ENCODE data around the gene LHX3.

LHX3 gene

GRCh38 chr9:136204838-136205706 is at the start of gene LHX3:
Gene LHX3 (minus strand): TSS chr9:136205128. CDS start chr9:136205012, 116 bp downstream.
- Mint-ChIP-seq H3K4me3 (no peak within 1 kb of the TSS), H3K4me1 (no peaks in the 10 kb centered on the region), H3K27me3 (peaks cover 65% of the 10 kb centered on the region), H3K27ac (no peak within 1 kb of the TSS), H3K36me3 (peaks cover 2% of the 10 kb centered on the region), H3K9me3 (no peaks in the 10 kb centered on the region)
- DNase-seq: peak; percentile 57
- CTCF ChIA-PET: interaction anchor here (1.2 to 1.3 kb wide), 2 partner anchors 11 to 78 kb away, joined by 3 read pairs; no protein-coding TSS in a partner anchor

DNA sequence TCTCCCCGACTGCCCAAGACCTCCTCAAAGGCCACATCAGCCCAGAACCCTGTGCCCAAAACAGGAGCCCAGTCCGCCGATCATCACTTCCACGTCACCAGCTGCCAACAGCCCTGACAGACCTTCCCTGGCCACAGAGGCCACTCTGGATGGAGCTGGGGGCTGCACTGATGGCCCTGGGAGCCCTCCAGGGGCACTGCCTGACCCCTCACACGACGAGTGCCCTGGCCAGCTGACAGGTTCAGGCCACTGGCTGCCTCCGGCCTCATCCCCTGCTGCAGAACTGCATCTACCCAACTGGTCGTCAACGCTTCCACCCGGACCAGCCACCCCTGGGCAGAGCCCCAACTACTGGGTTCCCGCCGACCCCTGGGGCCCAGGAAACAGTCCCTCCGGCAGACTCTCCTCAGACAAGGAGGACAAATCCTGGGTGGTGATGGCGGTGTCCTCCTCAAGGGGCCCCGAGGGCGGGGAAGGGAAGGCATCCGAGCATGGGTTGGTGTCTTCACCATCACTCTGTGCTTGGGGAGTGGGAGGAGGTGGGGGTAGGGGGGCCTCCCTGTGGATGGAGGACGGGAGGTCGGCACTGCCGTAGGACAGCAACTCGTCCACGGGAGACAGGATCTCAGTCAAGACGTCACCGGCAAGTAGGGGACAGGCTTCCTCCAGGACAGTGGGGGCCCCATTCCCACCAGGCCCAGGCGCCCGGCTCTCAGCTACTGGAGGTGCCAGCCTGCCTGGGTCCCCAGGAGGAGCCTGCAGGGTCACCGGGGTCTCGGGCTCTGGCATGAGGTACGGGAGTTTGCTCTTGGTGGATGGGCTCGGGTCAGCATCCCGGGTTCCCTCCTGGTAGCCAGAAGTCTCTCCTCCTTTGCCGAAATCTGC is 48.6 kb upstream of the LHX3 start:
- no peaks in the 10 kb centered on the region for H3K36me3 Mint-ChIP-seq
- no peak overlapping the region for H3K4me3 Mint-ChIP-seq
- no peak for DNase-seq
- no peaks in the 10 kb centered on the region for H3K9me3 Mint-ChIP-seq
- H3K4me1 Mint-ChIP-seq: no peaks in the 10 kb centered on the region
- CTCF ChIA-PET: interaction anchor here (1.0 kb wide), 1 partner anchor 82 kb away, joined by 4 read pairs; no protein-coding TSS in a partner anchor
- no peak overlapping the region for H3K27ac Mint-ChIP-seq
- H3K27me3 Mint-ChIP-seq: peaks cover 14% of the 10 kb centered on the region

GRCh38 chr9:136252846-136253245 is 47.9 kb upstream of the LHX3 start:
- Mint-ChIP-seq H3K4me1 (no peaks in the 10 kb centered on the region), H3K27ac (no peak overlapping the region), H3K27me3 (peaks cover 14% of the 10 kb centered on the region), H3K9me3 (no peaks in the 10 kb centered on the region), H3K4me3 (no peak overlapping the region), H3K36me3 (no peaks in the 10 kb centered on the region)
- DNase-seq: no peak
- CTCF ChIA-PET: no interaction called here

DNA sequence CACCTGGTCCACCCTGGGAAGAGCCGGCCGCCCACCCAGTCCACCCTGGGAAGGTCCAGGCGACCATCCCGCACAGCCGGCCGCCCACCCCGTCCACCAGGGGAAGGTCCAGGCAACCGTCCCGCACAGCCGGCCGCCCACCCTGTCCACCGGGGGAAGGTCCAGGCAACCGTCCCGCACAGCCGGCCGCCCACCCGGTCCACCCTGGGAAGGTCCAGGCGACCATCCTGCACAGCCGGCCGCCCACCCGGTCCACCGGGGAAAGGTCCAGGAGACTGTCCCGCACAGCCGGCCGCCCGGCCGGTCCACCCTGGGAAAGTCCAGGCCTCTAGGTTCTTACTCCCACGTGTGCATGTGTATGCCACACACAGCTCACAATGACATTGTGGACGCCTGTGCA is 47.4 kb upstream of the LHX3 start:
- H3K27me3 Mint-ChIP-seq: peaks cover 19% of the 10 kb centered on the region
- CTCF ChIA-PET: no interaction called here
- no peak overlapping the region for H3K4me3 Mint-ChIP-seq
- no peak overlapping the region for H3K27ac Mint-ChIP-seq
- no peaks in the 10 kb centered on the region for H3K36me3 Mint-ChIP-seq
- DNase-seq: no peak
- H3K4me1 Mint-ChIP-seq: no peaks in the 10 kb centered on the region
- no peaks in the 10 kb centered on the region for H3K9me3 Mint-ChIP-seq

DNA sequence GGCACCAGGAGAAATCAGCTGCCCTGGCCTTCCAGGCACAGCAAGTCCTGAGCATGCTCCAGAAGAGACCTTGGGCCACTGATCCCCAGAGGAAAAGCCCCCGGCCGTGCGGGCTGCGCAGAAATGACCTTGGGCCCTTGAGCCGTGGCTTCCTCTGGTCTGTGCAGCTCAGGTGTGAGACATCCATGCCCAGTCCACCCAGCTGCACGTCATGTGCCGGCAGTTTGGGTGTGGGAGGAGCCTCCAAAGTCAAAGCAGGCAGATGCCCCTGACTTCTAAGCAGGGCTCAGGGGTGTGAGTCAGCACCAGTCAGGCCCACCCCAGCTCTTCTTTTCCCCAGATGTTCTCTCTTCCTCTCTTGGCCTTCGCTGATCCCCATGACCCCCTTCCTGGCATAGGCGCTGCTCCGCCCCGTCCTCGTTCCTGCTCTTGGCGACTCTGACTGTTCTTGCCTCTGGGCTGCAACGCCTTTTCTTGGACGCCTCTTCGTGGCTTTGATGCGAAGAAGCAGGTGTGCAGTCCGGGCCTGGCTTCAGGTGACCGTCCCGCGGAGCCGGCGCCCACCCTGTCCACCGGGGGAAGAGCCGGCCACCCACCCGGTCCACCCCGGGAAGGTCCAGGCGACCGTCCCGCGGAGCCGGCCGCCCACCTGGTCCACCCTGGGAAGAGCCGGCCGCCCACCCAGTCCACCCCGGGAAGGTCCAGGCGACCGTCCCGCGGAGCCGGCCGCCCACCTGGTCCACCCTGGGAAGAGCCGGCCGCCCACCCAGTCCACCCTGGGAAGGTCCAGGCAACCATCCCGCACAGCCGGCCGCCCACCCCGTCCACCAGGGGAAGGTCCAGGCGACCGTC is 46.6 kb upstream of the LHX3 start:
- H3K27ac Mint-ChIP-seq: no peak overlapping the region
- no peaks in the 10 kb centered on the region for H3K9me3 Mint-ChIP-seq
- no peaks in the 10 kb centered on the region for H3K4me1 Mint-ChIP-seq
- no peak overlapping the region for H3K4me3 Mint-ChIP-seq
- peaks cover 27% of the 10 kb centered on the region for H3K27me3 Mint-ChIP-seq
- CTCF ChIA-PET: no interaction called here
- DNase-seq: no peak
- no peaks in the 10 kb centered on the region for H3K36me3 Mint-ChIP-seq

DNA sequence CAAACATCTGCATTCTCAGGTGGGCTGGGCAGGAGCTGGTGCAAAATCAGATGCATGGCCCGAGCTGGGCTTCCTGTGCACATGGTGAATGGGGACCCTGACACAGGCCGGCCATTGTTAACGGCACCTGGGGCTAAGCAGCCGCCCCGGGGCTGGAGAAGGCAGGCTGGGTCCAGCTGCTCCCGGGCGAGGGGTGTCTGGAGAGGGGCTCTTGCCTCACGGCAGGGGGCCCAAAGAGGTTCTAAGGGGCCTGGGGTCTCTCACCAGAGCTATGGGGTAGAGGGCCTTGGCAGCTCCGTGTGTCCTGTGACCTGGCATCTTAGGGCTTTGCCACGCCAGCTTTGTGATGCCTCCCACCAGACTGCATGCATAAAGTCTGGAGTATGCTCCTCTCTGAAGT is 45.7 kb upstream of the LHX3 start:
- Mint-ChIP-seq H3K36me3 (no peaks in the 10 kb centered on the region), H3K9me3 (no peaks in the 10 kb centered on the region), H3K27me3 (peaks cover 29% of the 10 kb centered on the region), H3K4me3 (no peak overlapping the region), H3K4me1 (peaks cover 5% of the 10 kb centered on the region), H3K27ac (no peak overlapping the region)
- CTCF ChIA-PET: no interaction called here
- no peak for DNase-seq

- no peak overlapping the region for H3K4me3 Mint-ChIP-seq
- H3K4me1 Mint-ChIP-seq: peaks cover 6% of the 10 kb centered on the region
- H3K27me3 Mint-ChIP-seq: peaks cover 29% of the 10 kb centered on the region
- CTCF ChIA-PET: no interaction called here
- no peaks in the 10 kb centered on the region for H3K9me3 Mint-ChIP-seq
- H3K27ac Mint-ChIP-seq: no peak overlapping the region
- no peaks in the 10 kb centered on the region for H3K36me3 Mint-ChIP-seq
- DNase-seq: no peak
Observed at GRCh38 chr9:136249877-136250559, 45.1 kb upstream of the LHX3 start.

GRCh38 chr9:136248951-136249876 is 44.3 kb upstream of the LHX3 start:
- Mint-ChIP-seq H3K36me3 (peaks cover 1% of the 10 kb centered on the region), H3K27me3 (peaks cover 29% of the 10 kb centered on the region), H3K9me3 (no peaks in the 10 kb centered on the region), H3K4me3 (no peak overlapping the region), H3K27ac (no peak overlapping the region), H3K4me1 (peaks cover 14% of the 10 kb centered on the region)
- CTCF ChIA-PET: no interaction called here
- no peak for DNase-seq

DNA sequence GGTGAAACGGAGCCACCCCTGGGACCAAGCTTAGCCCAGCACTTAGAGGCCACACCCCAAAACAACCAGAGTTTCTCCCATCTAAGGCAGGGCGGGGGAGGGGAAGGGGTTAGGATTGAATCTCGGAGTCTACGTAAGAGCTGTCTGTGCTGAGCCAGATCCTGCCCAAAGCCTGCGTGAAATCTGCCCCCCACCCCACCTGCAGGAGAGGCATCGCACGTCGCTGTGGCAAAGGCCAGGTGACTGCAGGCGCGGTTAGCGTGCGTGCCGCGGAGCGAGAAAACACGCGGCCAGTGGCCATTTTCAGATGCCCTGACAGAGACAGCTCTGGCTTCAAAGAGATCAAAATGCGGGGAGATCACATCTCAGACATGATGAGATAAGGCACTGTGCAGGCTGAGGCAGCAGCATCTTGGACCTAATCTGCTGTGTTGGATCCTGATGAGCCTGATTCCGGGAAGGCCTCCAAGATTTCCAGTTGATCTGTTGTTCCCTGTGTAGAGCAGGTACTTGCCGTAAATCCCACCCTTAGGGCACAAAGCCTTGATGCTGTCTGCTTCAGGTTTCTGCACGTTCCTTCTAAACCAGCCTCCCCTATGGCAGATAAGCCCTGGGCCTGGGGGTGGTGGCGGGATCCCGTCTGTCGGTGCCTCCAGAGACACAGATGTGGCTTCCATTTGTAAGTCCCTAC is 43.2 kb upstream of the LHX3 start:
- peaks cover 29% of the 10 kb centered on the region for H3K27me3 Mint-ChIP-seq

GRCh38 chr9:136247551-136247916 is 42.6 kb upstream of the LHX3 start:
- H3K4me3 Mint-ChIP-seq: no peak overlapping the region
- H3K27ac Mint-ChIP-seq: no peak overlapping the region
- no peak for DNase-seq
- peaks cover 30% of the 10 kb centered on the region for H3K4me1 Mint-ChIP-seq
- H3K27me3 Mint-ChIP-seq: peaks cover 29% of the 10 kb centered on the region
- peaks cover 1% of the 10 kb centered on the region for H3K36me3 Mint-ChIP-seq
- H3K9me3 Mint-ChIP-seq: no peaks in the 10 kb centered on the region
- CTCF ChIA-PET: no interaction called here

More for the DNA sequence above, 43.2 kb upstream of the LHX3 start:
- CTCF ChIA-PET: no interaction called here
- no peak overlapping the region for H3K4me3 Mint-ChIP-seq
- peaks cover 1% of the 10 kb centered on the region for H3K36me3 Mint-ChIP-seq
- no peak for DNase-seq
- H3K4me1 Mint-ChIP-seq: peaks cover 25% of the 10 kb centered on the region
- H3K9me3 Mint-ChIP-seq: no peaks in the 10 kb centered on the region
- H3K27ac Mint-ChIP-seq: no peak overlapping the region

DNA sequence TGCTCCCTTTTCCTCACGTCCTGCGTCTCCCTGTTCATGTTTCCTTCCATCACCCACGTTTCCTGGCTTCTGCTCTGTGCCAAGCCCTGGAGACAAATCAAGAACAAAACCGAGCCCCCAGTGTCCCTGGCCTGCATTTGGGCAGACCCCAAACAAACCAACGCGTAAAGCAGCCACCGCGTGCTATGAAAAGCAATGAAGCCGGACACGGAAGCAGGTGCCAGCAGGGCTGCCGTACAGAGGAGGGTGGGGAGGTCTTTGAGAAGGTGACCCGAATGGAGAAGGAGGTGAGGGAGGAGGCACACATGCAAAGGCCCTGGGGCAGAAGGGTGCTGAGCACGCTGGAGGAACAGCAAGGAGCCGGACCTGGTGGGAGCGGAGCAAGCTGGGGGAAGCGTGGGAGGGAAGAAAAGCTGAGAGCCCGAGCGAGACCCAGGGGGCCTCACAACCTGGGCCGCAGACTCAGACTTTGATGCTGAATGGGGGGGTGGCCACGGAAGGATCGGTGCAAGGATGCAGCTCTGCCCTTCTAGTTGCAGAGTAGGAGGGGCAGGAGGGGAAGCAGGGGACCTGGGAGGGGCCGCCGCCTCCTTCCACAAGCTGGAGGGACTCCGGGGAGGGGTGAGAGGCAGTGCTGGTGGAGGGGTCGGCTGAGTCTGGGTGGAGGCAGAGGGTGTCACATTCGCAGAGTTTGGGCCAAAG is 42.1 kb upstream of the LHX3 start:
- peaks cover 1% of the 10 kb centered on the region for H3K36me3 Mint-ChIP-seq
- CTCF ChIA-PET: no interaction called here
- no peaks in the 10 kb centered on the region for H3K9me3 Mint-ChIP-seq
- peaks cover 29% of the 10 kb centered on the region for H3K27me3 Mint-ChIP-seq
- H3K4me1 Mint-ChIP-seq: peaks cover 30% of the 10 kb centered on the region
- peak overlapping the region; percentile 24 for H3K4me3 Mint-ChIP-seq
- H3K27ac Mint-ChIP-seq: no peak overlapping the region
- no peak for DNase-seq
